NCI-H1436 (cell line): ENCODE measurements around the gene CXCL17.
A peak's percentile ranks its signal among the peaks of the same experiment; 100 is the strongest.
"Not testable (repeated sequence)": the region's sequence is repeated elsewhere in the genome, so short reads cannot be mapped to it uniquely, and the experiment has no call there.

Experiments used
- DNase-seq: peaks from one replicate; lab custom pipeline; 2025; lab: John Stamatoyannopoulos, UW

The CXCL17 gene

GRCh38 chr19:42465827-42466280 is 23.1 kb upstream of the CXCL17 start:
- DNase-seq: no peak

GRCh38 chr19:42461700-42462324 is 19.1 kb upstream of the CXCL17 start:
- DNase-seq: no peak

- not testable (repeated sequence) for DNase-seq
Measured at GRCh38 chr19:42461231-42461630, 18.5 kb upstream of the CXCL17 start.

GRCh38 chr19:42459926-42460325 is 17.2 kb upstream of the CXCL17 start:
- DNase-seq: no peak

GRCh38 chr19:42455621-42456081 is 12.9 kb upstream of the CXCL17 start:
- no peak for DNase-seq

- DNase-seq: no peak
Measured at GRCh38 chr19:42455086-42455485, 12.3 kb upstream of the CXCL17 start.

- DNase-seq: no peak
Measured at GRCh38 chr19:42452590-42452989, 9.8 kb upstream of the CXCL17 start.

GRCh38 chr19:42450314-42450934 is 7.7 kb upstream of the CXCL17 start:
- DNase-seq: peak; percentile 87

- DNase-seq: not testable (repeated sequence)
Measured at GRCh38 chr19:42448306-42448705, 5.6 kb upstream of the CXCL17 start.

- DNase-seq: no peak
Measured at GRCh38 chr19:42445948-42446347, 3.2 kb upstream of the CXCL17 start.

- no peak for DNase-seq
Measured at GRCh38 chr19:42443944-42444398, 1.2 kb upstream of the CXCL17 start.

- DNase-seq: no peak
Measured at GRCh38 chr19:42441049-42441445, 1.7 kb downstream of the CXCL17 start.

- peak; percentile 30 for DNase-seq
Measured at GRCh38 chr19:42440357-42441048, 2.2 kb downstream of the CXCL17 start.

- DNase-seq: no peak
Measured at GRCh38 chr19:42436006-42436405, 6.7 kb downstream of the CXCL17 start.

GRCh38 chr19:42435316-42435715 is 7.4 kb downstream of the CXCL17 start:
- DNase-seq: no peak

GRCh38 chr19:42433503-42434260 is 9.1 kb downstream of the CXCL17 start:
- DNase-seq: no peak

- DNase-seq: no peak
Measured at GRCh38 chr19:42431486-42431885, 11.3 kb downstream of the CXCL17 start.

GRCh38 chr19:42428676-42429075 is 14.1 kb downstream of the CXCL17 start:
- no peak for DNase-seq

GRCh38 chr19:42427313-42427712 is 15.4 kb downstream of the CXCL17 start, which contains the start of gene LIPE:
Gene LIPE, minus strand, starts transcription at chr19:42427388. Its CDS starts 239 bp downstream, at chr19:42427149.
- no peak for DNase-seq

- no peak for DNase-seq
Measured at GRCh38 chr19:42426643-42427042, 16.1 kb downstream of the CXCL17 start.

GRCh38 chr19:42424712-42425131 is 18.0 kb downstream of the CXCL17 start:
- no peak for DNase-seq

- DNase-seq: no peak
Measured at GRCh38 chr19:42424345-42424707, 18.4 kb downstream of the CXCL17 start.
